Activated CD8-positive, alpha-beta memory T cell treated with anti-CD3 and anti-CD28 coated beads, Interleukin-2, amount 50 U/mL, for 1 hour (primary cell): ENCODE results near the gene SPDYC.
"Not testable (repeated sequence)": the region's sequence is repeated elsewhere in the genome, so short reads cannot be mapped to it uniquely, and the experiment has no call there.

Experiments
- DNase-seq: peaks from one replicate; pipeline ENCODE4 v3.0.0-alpha.2; 2020; ENCODE audit errors: extremely low read depth

SPDYC gene

GRCh38 chr11:65134240-65134951 is 35.6 kb upstream of the SPDYC start, which contains the start of gene SYVN1:
Gene SYVN1, minus strand, starts transcription at chr11:65134519. Its CDS starts 918 bp downstream, at chr11:65133601.
- peak; percentile 76 for DNase-seq

GRCh38 chr11:65134952-65135632 is 34.9 kb upstream of the SPDYC start:
- DNase-seq: peak; percentile 66

- no peak for DNase-seq
Measured at GRCh38 chr11:65135633-65136145, 34.3 kb upstream of the SPDYC start.

- no peak for DNase-seq
Measured at GRCh38 chr11:65136515-65137096, 33.4 kb upstream of the SPDYC start.

- DNase-seq: no peak
Measured at GRCh38 chr11:65141896-65142494, 28.0 kb upstream of the SPDYC start.

GRCh38 chr11:65147352-65148075 is 22.5 kb upstream of the SPDYC start:
- DNase-seq: no peak

GRCh38 chr11:65148657-65149056 is 21.4 kb upstream of the SPDYC start:
- no peak for DNase-seq

- DNase-seq: not testable (repeated sequence)
Measured at GRCh38 chr11:65150131-65150508, 19.9 kb upstream of the SPDYC start.

- no peak for DNase-seq
Measured at GRCh38 chr11:65150509-65151299, 19.3 kb upstream of the SPDYC start.

- DNase-seq: no peak
Measured at GRCh38 chr11:65151331-65151899, 18.6 kb upstream of the SPDYC start.

GRCh38 chr11:65152122-65152521 is 17.9 kb upstream of the SPDYC start:
- DNase-seq: no peak

- DNase-seq: no peak
Measured at GRCh38 chr11:65156256-65156655, 13.8 kb upstream of the SPDYC start.

- no peak for DNase-seq
Measured at GRCh38 chr11:65156926-65157325, 13.1 kb upstream of the SPDYC start.

GRCh38 chr11:65157336-65157735 is 12.7 kb upstream of the SPDYC start:
- DNase-seq: no peak

GRCh38 chr11:65159012-65159411 is 11.0 kb upstream of the SPDYC start:
- DNase-seq: no peak

GRCh38 chr11:65160643-65161042 is 9.4 kb upstream of the SPDYC start:
- DNase-seq: no peak

GRCh38 chr11:65163684-65164083 is 6.3 kb upstream of the SPDYC start:
- no peak for DNase-seq

GRCh38 chr11:65165410-65166317 is 4.4 kb upstream of the SPDYC start:
- DNase-seq: no peak

- no peak for DNase-seq
Measured at GRCh38 chr11:65166893-65167292, 3.1 kb upstream of the SPDYC start.
